Smooth muscle cell (in vitro differentiated cells): ENCODE data around the gene CFTR. TPM values are rescaled to one million over a fixed set of nuclear protein-coding genes. Genes with fewer than 3 reads are reported as not detected.

Experiments
- DNase-seq: peaks from one replicate; lab custom pipeline; 2025; ENCODE audit not compliant: unreplicated experiment; lab: John Stamatoyannopoulos, UW
- H2AFZ ChIP-seq: fragments of 200-600 bp; sonication (generic); 2 replicates; pipeline ENCODE4 v1.6.0; 2016; ENCODE audit warnings: antibody characterized with exemption, low read depth, mild to moderate bottlenecking
- H3F3A ChIP-seq: fragments of 200-600 bp; sonication (generic); 2 replicates; pipeline ENCODE4 v1.6.0; 2017; ENCODE audit warnings: antibody characterized with exemption, low read depth
- H3K27ac ChIP-seq: fragments of 200-600 bp; sonication (generic); 2 replicates; pipeline ENCODE4 v1.5.1; 2016; ENCODE audit warnings: low read depth, mild to moderate bottlenecking
- H3K27me3 ChIP-seq: fragments of 200-600 bp; sonication (generic); 2 replicates; pipeline ENCODE4 v1.6.1; 2016; ENCODE audit warnings: low read depth, mild to moderate bottlenecking
- H3K36me3 ChIP-seq: fragments of 200-600 bp; sonication (generic); 2 replicates; pipeline ENCODE4 v1.5.1; 2016; ENCODE audit warnings: low read depth
- H3K4me1 ChIP-seq: fragments of 200-600 bp; sonication (generic); 2 replicates; pipeline ENCODE4 v1.5.1; 2016; ENCODE audit warnings: low read depth
- H3K4me2 ChIP-seq: fragments of 200-600 bp; sonication (generic); 2 replicates; pipeline ENCODE4 v1.6.0; 2016; ENCODE audit warnings: mild to moderate bottlenecking
- H3K4me3 ChIP-seq: fragments of 200-600 bp; sonication (generic); 2 replicates; pipeline ENCODE4 v1.5.1; 2016; ENCODE audit warnings: mild to moderate bottlenecking
- H3K79me2 ChIP-seq: fragments of 200-600 bp; sonication (generic); 2 replicates; pipeline ENCODE4 v1.6.0; 2016; ENCODE audit warnings: low read depth, mild to moderate bottlenecking
- H3K9ac ChIP-seq: fragments of 200-600 bp; sonication (generic); 2 replicates; pipeline ENCODE4 v1.6.0; 2016; ENCODE audit warnings: low read depth
- H3K9me3 ChIP-seq: fragments of 200-600 bp; sonication (generic); replicated peaks from 2 replicates; pipeline ENCODE4 v1.5.1; 2016; ENCODE audit warnings: low read depth
- H4K20me1 ChIP-seq: fragments of 200-600 bp; sonication (generic); 2 replicates; pipeline ENCODE4 v1.6.0; 2016; ENCODE audit warnings: low read depth
- WGBS: methylation state at CpG from one replicate; pipeline ENCODE4 v1.1.7; 2016; ENCODE audit warnings: low lambda C conversion rate; 5-methylcytosine and 5-hydroxymethylcytosine counted together
- polyA plus RNA-seq: library from polyadenylated mRNA; unstranded; fragments of >200 nt; fragmentation: Nextera tagmentation; extraction: Ambion mirVana; gene quantifications from 2 replicates; pipeline ENCODE4 v1.2.1, GENCODE V29; 2016
- total RNA-seq: library from RNA; depleted of rRNA; stranded (reverse); fragments of >200 nt; gene quantifications from 2 replicates; pipeline ENCODE4 v1.2.3, GENCODE V29; 2014
- TF ChIP-seq, protein P1 (sequence below): fragments of 200-600 bp; sonication (generic); IDR thresholded peaks from 2 replicates; pipeline ENCODE4 v1.5.1; 2017; ENCODE audit warnings: borderline replicate concordance, mild to moderate bottlenecking, antibody characterized with exemption; ENCODE audit not compliant: insufficient read depth, poor library complexity, severe bottlenecking

Gene CFTR
- total and polyA plus RNA-seq, 2 experiments from 2014 or later: 0.53 to 1.6 TPM

DNA sequence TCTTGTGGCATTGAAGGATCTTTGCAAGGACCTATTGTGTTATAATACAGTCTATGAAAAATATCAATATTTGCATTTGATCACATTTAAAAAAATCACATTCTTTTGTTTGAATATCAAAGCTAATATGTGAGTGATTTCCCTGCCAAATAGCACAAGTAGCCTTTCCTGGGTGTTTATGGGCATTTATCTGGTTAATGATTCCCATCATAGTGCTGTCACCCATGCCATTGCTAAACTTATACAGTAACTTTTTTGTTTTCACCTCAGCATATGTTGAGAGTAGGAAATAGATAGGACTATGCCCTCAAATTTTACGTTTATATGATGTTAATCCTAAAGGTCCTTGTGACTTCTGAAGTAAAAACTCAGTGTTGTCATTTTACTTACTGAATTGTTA is 136.9 kb downstream of the CFTR start:
- Histone ChIP-seq H3K36me3 (no peaks in the 10 kb centered on the region), H3K79me2 (no peaks in the 10 kb centered on the region), H3K9ac (no peak overlapping the region), H3K4me2 (no peak overlapping the region), H3K9me3 (no peaks in the 10 kb centered on the region), H3K4me3 (no peak overlapping the region), H2AFZ (no peak overlapping the region), H3K27me3 (no peaks in the 10 kb centered on the region), H3K27ac (no peak overlapping the region), H3F3A (no peaks in the 10 kb centered on the region), H4K20me1 (no peaks in the 10 kb centered on the region), H3K4me1 (no peaks in the 10 kb centered on the region)
- TF ChIP-seq, protein P1, sequence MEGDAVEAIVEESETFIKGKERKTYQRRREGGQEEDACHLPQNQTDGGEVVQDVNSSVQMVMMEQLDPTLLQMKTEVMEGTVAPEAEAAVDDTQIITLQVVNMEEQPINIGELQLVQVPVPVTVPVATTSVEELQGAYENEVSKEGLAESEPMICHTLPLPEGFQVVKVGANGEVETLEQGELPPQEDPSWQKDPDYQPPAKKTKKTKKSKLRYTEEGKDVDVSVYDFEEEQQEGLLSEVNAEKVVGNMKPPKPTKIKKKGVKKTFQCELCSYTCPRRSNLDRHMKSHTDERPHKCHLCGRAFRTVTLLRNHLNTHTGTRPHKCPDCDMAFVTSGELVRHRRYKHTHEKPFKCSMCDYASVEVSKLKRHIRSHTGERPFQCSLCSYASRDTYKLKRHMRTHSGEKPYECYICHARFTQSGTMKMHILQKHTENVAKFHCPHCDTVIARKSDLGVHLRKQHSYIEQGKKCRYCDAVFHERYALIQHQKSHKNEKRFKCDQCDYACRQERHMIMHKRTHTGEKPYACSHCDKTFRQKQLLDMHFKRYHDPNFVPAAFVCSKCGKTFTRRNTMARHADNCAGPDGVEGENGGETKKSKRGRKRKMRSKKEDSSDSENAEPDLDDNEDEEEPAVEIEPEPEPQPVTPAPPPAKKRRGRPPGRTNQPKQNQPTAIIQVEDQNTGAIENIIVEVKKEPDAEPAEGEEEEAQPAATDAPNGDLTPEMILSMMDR: no peak
- WGBS: 62% methylated on average over 1 of the region's 1 CpG
- no peak for DNase-seq

DNA sequence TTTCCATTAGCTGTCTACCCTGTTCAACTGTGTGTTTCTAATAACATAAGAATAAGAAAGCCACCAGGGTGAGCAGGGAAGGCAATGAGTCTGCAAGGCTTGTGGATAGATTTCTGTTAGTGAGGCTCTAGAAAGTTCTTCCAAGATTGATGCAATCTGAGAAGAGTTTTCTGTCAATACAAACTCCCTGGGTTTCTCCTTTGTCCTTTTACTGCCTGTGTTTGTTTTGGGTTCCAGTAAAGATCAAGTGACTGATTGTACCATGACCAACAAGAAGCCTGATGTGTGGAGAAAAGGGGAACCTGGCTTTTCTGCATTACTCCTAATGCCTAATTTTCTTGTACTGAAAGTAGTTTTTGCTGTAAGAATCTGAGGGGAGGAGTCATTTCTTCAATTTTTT is 139.9 kb downstream of the CFTR start:
- no peaks in the 10 kb centered on the region for H3K27me3 ChIP-seq
- no peak overlapping the region for H2AFZ ChIP-seq
- no peaks in the 10 kb centered on the region for H3K9me3 ChIP-seq
- H4K20me1 ChIP-seq: no peaks in the 10 kb centered on the region
- H3K4me2 ChIP-seq: no peak overlapping the region
- no peak overlapping the region for H3K9ac ChIP-seq
- TF ChIP-seq, protein P1: no peak
- DNase-seq: no peak
- H3F3A ChIP-seq: no peaks in the 10 kb centered on the region
- no peak overlapping the region for H3K27ac ChIP-seq
- no peaks in the 10 kb centered on the region for H3K36me3 ChIP-seq
- no peaks in the 10 kb centered on the region for H3K4me1 ChIP-seq
- H3K4me3 ChIP-seq: no peak overlapping the region
- H3K79me2 ChIP-seq: no peaks in the 10 kb centered on the region

DNA sequence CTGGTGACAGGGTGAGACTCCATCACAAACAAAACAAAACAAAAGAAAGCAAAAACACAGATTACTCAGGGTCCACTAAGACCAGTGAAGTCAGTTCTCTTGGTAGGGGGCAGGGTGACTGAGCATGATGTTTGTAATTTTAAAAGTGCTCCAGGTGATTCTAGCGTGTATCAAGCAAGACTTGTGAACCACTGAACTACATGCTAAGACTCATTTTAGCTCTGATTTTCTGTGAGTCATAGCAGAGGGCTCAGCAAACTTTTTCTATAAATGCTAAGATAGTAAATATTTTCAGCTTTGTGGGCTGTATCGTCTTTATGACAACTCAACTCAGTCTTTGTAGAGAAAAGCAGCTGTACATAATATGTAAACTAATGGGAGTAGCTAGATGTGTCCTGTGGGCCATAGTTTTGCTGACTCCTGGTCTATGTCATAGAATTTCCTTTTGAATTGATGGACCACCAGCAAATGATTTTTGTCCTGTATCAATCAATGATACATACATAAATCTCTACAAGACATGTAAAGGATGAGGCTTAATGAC is 141.3 kb downstream of the CFTR start:
- Histone ChIP-seq H3K9ac (no peak overlapping the region), H3K9me3 (no peaks in the 10 kb centered on the region), H3K79me2 (no peaks in the 10 kb centered on the region), H3K4me2 (no peak overlapping the region), H3K27me3 (no peaks in the 10 kb centered on the region), H3K4me1 (no peaks in the 10 kb centered on the region), H3F3A (no peaks in the 10 kb centered on the region), H4K20me1 (no peaks in the 10 kb centered on the region), H3K4me3 (no peak overlapping the region), H2AFZ (no peak overlapping the region), H3K27ac (no peak overlapping the region), H3K36me3 (no peaks in the 10 kb centered on the region)
- TF ChIP-seq, protein P1: no peak
- 26% methylated on average over 2 of the region's 2 CpGs for WGBS
- DNase-seq: no peak

DNA sequence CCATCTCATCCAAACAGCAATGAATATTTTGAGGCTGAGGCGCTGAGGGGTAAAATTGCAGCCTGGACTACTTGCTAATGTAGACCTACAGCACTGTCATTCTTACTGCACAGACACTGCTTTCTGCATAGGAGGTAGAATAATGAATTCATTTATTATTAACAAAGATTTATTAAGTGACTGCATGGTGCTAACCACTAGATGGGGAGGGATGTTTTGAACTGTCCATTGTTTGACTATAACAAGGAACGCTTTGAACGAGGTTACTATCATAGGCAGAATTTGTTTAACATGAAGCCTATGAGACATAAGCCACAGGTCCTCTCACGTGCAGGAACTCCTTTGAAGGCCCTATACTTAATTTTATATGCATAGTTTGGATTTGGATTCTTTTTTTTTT is 143.8 kb downstream of the CFTR start:
- Histone ChIP-seq H3K4me2 (no peak overlapping the region), H3K4me1 (no peaks in the 10 kb centered on the region), H3K27ac (no peak overlapping the region), H3K36me3 (no peaks in the 10 kb centered on the region), H3K9me3 (no peaks in the 10 kb centered on the region), H3K79me2 (no peaks in the 10 kb centered on the region), H4K20me1 (no peaks in the 10 kb centered on the region), H3K27me3 (no peaks in the 10 kb centered on the region), H2AFZ (no peak overlapping the region), H3F3A (no peaks in the 10 kb centered on the region), H3K4me3 (no peak overlapping the region), H3K9ac (no peak overlapping the region)
- 94% methylated on average over 4 of the region's 4 CpGs for WGBS
- TF ChIP-seq, protein P1: no peak
- no peak for DNase-seq
